NCI-H460 (cell line): ENCODE data around the gene ZBTB46. TPM values are rescaled to one million over a fixed set of nuclear protein-coding genes. Genes with fewer than 3 reads are reported as not detected.

Experiments
- DNase-seq: peaks from one replicate; pipeline ENCODE4 v3.0.0-alpha.2; 2016; ENCODE audit warnings: low read depth; ENCODE audit errors: extremely low read depth
- small RNA-seq, 2 experiments: library from RNA; depleted of rRNA; stranded (forward); fragments of <200 nt; gene quantifications; one replicate each; pipeline ENCODE3, GENCODE V24; 2014
- total RNA-seq: library from RNA; depleted of rRNA; stranded (reverse); fragments of >200 nt; shearing (Covaris generic); gene quantifications from 2 replicates; pipeline ENCODE4 v1.2.3, GENCODE V29; 2014; rRNA removed

The ZBTB46 gene
- total RNA-seq, 1 experiment from 2014 or later, result 0.30 TPM

- DNase-seq, result no peak
Measured at GRCh38 chr20:63697357-63697867, 133.7 kb downstream of the ZBTB46 start.

DNA sequence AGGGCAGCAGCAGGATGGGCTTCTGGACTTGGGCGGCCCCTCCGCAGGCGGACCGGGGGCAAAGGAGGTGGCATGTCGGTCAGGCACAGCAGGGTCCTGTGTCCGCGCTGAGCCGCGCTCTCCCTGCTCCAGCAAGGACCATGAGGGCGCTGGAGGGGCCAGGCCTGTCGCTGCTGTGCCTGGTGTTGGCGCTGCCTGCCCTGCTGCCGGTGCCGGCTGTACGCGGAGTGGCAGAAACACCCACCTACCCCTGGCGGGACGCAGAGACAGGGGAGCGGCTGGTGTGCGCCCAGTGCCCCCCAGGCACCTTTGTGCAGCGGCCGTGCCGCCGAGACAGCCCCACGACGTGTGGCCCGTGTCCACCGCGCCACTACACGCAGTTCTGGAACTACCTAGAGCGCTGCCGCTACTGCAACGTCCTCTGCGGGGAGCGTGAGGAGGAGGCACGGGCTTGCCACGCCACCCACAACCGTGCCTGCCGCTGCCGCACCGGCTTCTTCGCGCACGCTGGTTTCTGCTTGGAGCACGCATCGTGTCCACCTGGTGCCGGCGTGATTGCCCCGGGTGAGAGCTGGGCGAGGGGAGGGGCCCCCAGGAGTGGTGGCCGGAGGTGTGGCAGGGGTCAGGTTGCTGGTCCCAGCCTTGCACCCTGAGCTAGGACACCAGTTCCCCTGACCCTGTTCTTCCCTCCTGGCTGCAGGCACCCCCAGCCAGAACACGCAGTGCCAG lies 134.3 kb downstream of the ZBTB46 start, which contains the start of gene TNFRSF6B:
TSS of gene TNFRSF6B (plus strand) at position 25 of the 729 bp plus-strand sequence. CDS start at position 141, 116 bp downstream.
- DNase-seq, result no peak

GRCh38 chr20:63696306-63696627 lies 134.8 kb downstream of the ZBTB46 start:
- DNase-seq, result no peak

DNA sequence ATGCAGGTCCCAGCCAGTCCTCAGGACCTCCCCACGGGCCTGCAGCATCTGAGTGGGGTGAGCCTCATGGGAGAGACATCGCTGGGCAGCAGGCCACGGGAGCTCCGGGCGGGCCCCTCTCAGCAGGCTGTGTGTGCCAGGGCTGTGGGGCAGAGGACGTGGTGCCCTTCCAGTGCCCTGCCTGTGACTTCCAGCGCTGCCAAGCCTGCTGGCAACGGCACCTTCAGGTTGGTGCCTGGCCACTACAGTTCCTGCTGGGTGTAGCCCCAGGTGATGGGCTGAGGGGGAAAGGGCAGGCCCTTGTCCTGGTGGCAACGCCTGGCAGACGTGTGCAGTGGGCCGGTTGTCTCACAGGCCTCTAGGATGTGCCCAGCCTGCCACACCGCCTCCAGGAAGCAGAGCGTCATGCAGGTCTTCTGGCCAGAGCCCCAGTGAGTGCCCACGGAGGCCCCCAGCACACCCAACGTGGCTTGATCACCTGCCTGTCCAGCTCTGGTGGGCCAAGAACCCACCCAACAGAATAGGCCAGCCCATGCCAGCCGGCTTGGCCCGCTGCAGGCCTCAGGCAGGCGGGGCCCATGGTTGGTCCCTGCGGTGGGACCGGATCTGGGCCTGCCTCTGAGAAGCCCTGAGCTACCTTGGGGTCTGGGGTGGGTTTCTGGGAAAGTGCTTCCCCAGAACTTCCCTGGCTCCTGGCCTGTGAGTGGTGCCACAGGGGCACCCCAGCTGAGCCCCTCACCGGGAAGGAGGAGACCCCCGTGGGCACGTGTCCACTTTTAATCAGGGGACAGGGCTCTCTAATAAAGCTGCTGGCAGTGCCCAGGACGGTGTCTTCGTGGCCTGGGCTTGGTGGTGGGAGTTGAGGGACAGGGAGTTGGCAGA lies 135.4 kb downstream of the ZBTB46 start:
- no peak for DNase-seq

DNA sequence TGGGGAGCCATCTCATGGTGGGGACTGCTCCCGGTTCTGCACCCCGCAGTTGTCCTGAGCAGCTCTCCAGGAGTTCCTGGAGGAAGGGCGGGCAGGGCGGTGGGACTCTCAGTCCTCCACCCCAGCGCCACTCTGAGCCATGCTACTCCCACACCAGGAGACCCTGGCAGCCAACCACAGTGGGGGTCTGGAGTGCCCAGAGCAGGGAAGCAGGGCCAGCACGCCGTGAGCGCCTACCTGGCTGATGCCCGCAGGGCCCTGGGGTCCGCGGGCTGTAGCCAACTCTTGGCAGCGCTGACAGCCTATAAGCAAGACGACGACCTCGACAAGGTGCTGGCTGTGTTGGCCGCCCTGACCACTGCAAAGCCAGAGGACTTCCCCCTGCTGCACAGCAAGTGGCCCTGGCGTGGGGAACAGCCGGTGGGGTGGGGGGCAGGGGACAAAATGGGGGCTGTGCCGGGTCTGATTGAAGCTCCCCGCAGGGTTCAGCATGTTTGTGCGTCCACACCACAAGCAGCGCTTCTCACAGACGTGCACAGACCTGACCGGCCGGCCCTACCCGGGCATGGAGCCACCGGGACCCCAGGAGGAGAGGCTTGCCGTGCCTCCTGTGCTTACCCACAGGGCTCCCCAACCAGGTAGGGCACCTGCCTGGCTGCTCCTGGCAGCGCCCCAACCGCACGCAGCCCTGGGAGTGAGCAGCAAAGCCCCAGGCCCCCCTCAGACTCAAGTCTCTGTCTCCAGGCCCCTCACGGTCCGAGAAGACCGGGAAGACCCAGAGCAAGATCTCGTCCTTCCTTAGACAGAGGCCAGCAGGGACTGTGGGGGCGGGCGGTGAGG lies 136.3 kb downstream of the ZBTB46 start:
- no peak for DNase-seq

GRCh38 chr20:63693733-63694583 lies 137.1 kb downstream of the ZBTB46 start:
- no peak for DNase-seq

Small RNA genes within 50 kb of the gene (small RNA-seq; reads per million reads assigned to genes)
- 0 to 0.29 reads per million in 2 experiments for gene LIME1
- 0 reads per million in 2 experiments for gene TNFRSF6B

Other genes with a start within 250 kb of the ZBTB46 start
- 13.1 and 14.0 TPM in 2 replicates for gene GMEB2, start 204.2 kb downstream of the ZBTB46 start, total RNA-seq
- gene STMN3, start 177.8 kb downstream of the ZBTB46 start, total RNA-seq, result 1.8 and 2.5 TPM in 2 replicates
- gene RTEL1, start 173.0 kb downstream of the ZBTB46 start, total RNA-seq, result 4.1 and 6.3 TPM in 2 replicates
- gene TNFRSF6B, start 134.6 kb downstream of the ZBTB46 start, total RNA-seq, result 0.10 TPM in 1 of 2 replicates, not detected in the other
- 12.1 and 15.9 TPM in 2 replicates for gene ARFRP1, start 123.3 kb downstream of the ZBTB46 start, total RNA-seq
- 10.6 and 12.8 TPM in 2 replicates for gene ZGPAT, start 123.2 kb downstream of the ZBTB46 start, total RNA-seq
- 6.6 and 7.6 TPM in 2 replicates for gene LIME1, start 94.6 kb downstream of the ZBTB46 start, total RNA-seq
- 15.5 and 19.4 TPM in 2 replicates for gene SLC2A4RG, start 91.5 kb downstream of the ZBTB46 start, total RNA-seq
- gene ABHD16B, start 30.2 kb upstream of the ZBTB46 start, total RNA-seq, result not detected in 2 replicates
- gene TPD52L2, start 34.0 kb upstream of the ZBTB46 start, total RNA-seq, result 97.6 and 103 TPM in 2 replicates
- 30.7 and 31.9 TPM in 2 replicates for gene DNAJC5, start 63.9 kb upstream of the ZBTB46 start, total RNA-seq
- gene UCKL1, start 125.2 kb upstream of the ZBTB46 start, total RNA-seq, result 17.9 and 18.5 TPM in 2 replicates
- 6.6 and 6.9 TPM in 2 replicates for gene ZNF512B, start 138.7 kb upstream of the ZBTB46 start, total RNA-seq
- 2.6 and 3.6 TPM in 2 replicates for gene SAMD10, start 148.4 kb upstream of the ZBTB46 start, total RNA-seq
- gene PRPF6, start 149.9 kb upstream of the ZBTB46 start, total RNA-seq, result 45.1 and 47.9 TPM in 2 replicates
- gene C20orf204, start 204.9 kb upstream of the ZBTB46 start, total RNA-seq, result 0.75 and 0.87 TPM in 2 replicates
- gene SOX18, start 218.4 kb upstream of the ZBTB46 start, total RNA-seq, result 0.77 and 1.7 TPM in 2 replicates
- gene TCEA2, start 231.9 kb upstream of the ZBTB46 start, total RNA-seq, result 25.2 and 31.0 TPM in 2 replicates
- 12.6 and 15.0 TPM in 2 replicates for gene RGS19, start 248.3 kb upstream of the ZBTB46 start, total RNA-seq
- gene OPRL1, start 248.8 kb upstream of the ZBTB46 start, total RNA-seq, result 0.17 and 0.32 TPM in 2 replicates